DMS 273 treated with DMSO at 0.1 percent for 48 hours (cell line): ENCODE results near the gene ABCC11.

Experiments used
- DNase-seq: peaks from one replicate; lab custom pipeline; 2025; lab: John Stamatoyannopoulos, UW

ABCC11 gene

DNA sequence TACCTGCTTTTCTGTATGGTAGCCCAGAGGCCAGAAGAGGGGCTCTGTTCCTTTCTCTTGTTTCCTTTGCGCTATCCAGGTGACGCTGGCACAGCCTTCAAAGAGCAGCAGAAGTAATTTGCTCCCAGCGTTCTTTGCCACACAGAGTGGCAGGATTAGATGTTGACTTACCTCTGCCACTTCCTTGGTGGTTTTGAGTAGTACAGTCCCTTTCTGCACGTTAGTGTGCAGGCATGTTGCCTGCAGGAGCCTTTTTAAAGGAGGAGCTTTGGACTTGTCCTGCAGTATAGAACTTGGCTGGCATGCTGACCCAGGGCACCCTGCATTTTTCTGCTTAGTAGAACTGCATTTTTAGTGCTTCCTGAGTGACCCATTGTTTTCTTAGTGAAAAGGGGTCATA lies at the start of gene ABCC11:
TSS of gene ABCC11 (minus strand) at position 229 of the 400 bp plus-strand sequence. CDS start 15,618 bp downstream, outside the sequence.
- DNase-seq, result no peak

DNA sequence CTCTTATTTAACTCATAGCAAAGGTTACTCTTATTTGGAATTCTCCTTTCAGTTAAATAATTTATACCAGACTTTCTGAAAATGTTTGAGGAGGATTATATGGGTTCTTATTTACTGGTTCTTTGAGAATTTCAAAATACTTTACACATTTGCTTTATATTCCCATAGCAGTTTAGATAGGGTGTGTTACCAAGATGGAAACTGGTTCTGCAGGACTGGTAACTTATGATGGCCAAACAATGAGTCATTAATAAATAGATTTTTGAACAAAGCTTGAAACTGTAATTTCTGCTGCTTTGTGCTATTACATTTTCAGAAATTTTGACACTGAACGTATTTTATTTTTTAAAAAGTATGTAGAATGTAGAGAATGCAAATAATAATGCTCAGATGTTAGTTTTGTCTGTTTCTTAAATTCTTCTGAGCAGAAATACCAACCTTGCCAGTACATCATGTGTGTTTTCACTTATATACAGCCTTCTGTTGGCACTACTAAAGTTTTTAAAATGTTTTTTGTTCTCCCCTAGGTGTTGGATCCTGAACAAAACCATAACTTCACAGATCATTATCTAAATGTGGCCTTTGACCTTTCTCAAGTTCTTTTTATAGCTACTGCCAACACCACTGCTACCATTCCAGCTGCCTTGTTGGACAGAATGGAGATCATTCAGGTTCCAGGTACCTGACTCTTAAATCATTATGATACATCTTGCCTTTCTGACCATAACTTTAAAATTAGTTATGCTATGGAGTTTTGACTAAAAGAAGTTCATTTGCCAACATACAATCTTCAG lies 48.3 kb upstream of the ABCC11 start:
- DNase-seq, result no peak

DNA sequence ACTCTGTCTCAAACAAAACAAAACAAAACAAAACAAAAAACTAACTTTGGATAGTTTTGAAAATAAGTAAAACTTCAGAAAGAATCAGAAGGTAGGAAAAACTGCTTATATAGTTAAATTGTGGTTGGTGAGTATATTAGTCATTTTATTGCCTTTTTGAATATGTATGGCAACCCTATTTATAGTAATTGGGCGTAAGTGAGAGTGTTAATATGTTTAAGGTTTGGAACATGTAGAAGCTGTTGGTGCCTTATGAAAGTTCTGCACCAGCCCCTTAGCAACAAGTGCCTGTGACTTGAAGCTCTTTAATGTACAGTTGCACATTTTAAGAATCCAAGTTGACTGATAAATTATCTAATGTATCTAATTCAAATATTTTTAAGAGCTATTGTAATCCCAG lies 47.4 kb upstream of the ABCC11 start:
- DNase-seq, result no peak

DNA sequence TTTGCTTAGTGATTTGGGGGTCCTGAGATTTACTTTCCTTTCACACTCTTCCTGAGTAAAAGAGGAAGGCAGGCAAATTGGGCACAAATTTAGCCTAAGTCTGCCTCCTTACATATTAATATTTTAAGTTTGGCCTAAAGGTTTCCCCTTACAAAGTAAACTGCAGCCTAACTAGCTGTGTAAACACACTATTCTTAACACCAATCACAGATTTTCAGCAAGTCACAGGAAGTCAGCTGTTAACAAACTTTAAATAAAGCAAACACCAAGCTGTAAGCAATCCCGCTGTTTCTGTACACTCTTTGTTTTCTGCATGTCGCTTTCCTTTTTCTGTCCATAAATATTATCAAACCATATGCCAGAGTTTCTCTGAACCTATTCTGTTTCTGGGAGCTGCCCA lies 45.1 kb upstream of the ABCC11 start:
- no peak for DNase-seq

DNA sequence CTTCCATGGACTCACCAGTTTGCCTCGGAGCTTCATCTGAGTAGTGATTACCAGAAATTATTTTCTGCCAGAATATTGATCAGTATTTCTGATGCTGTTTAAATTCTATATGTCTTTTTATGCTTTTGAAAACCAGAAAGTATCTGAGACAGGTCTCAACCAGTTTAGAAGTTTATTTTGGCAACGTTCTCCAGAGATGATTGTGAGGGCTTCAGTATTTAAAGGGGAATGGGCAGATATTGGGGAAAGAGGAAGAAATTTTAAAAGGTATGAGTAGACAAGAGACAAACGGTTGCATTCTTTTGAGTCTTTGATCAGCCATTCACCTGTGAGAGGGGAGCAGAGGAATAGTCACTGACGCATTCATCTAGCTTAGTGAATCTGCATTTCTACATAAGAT lies 44.4 kb upstream of the ABCC11 start:
- DNase-seq, result no peak

DNA sequence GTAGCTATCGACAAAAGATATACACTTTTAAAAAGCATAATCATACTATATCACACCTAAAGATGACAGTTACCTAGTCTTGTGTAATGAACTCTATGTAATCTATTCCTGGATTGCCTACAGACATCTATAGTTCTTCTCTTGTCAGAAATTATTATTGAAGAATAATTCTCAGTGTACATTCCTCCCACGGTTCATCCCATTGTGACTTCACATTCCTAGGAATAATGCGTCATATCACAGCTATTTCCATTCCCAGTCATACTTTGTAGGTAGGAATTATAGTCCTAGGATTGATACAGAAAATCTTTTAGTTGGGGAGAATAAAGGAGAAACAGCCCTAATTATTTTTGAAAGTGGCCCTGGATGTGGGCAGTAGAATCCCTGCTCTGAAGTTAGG lies 44.0 kb upstream of the ABCC11 start:
- DNase-seq, result no peak

DNA sequence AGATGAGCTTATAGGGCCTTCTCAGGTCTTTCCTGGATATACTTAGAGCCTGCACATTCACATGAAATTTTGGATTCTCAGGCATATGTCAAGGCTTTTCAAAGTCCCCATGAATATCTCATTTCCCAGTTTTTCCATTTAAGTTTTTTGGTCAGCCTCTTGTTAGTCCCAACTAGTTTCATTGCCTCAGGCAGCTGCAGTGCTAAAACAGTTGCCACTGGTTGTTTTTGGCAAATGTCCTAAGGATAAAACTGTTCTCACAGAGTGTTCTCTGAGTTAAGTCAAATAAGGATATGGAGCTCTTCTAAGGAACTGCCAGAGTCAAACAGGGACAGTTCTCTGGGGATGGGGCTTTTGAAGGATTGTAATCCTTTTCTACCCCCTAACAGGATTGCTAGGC lies 39.9 kb upstream of the ABCC11 start:
- DNase-seq, result no peak

DNA sequence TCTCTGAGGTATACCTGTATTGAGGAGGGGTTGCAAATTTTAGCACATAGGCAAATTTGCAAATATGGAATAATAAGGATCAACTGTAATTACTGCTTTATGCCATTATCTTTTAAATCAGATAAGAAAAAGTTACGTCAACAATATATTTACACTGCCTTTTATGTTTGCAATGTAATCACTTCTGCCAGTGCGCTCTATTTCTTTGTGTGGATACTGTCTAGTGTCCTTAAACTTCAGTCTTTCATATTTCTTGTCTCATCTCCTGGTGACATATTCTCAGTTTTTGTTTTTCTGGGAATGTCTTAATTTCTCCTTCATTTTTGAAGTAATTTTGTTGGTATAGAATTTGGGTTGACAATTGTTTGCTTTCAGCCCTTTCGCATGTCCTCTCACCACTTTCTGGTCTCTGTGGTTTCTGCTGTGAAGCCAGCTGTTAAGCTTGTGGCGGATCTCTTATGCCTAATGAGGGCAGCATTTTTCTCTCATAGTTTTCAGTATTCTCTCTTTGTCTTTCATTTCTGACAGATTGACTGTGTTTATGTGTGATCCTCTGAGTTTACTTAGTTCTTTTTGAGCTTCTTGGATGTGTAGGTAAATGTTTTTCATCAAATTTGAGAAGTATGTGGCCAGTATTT lies 37.6 kb upstream of the ABCC11 start:
- DNase-seq, result no peak

DNA sequence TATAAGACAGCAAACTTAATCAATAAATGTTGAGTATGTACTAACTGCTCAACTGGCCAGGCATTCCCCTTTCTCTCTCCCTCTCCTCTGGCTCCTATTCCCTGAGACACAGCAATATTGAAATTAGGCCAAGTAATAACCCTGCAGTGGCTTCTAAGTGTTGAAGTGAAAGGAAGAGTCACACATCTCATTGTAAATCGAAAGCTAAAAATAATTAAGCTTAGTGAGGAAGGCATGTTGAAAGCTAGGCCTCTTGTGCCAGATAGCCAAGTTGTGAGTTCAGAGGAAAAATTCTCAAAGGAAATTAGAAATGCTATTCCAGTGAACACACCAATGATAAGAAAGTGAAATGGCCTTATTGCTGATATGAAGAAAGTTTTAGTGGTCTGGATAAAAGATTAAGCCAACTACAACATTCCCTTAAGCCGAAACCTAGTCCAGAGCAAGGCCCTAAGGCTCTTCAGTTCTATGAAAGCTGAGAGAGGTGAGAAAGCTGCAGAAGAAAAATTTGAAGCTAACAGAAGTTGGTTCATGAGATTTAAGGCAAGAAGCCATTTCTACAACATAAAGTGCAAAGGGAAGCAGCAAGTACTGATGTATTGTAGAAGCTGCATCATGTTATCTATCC lies 35.4 kb upstream of the ABCC11 start:
- DNase-seq, result no peak

DNA sequence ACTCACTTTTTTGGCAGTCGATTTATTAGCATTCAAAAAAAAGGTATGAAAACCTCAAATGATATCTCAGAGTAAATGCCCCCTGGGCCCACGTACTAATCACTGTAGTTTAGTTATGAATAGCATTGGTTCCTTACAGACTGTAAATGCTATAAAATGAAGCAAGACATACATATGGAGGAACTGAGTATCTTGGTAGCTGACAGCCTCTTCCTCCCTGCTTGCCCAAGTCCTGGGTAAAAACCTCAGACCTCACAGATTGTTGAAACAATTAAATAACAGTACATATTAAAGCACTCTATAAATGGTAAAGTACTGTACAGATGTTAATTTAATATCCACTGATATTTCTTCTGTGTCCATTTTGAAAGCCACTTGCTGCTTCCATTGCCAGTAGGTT lies 33.2 kb upstream of the ABCC11 start:
- no peak for DNase-seq

DNA sequence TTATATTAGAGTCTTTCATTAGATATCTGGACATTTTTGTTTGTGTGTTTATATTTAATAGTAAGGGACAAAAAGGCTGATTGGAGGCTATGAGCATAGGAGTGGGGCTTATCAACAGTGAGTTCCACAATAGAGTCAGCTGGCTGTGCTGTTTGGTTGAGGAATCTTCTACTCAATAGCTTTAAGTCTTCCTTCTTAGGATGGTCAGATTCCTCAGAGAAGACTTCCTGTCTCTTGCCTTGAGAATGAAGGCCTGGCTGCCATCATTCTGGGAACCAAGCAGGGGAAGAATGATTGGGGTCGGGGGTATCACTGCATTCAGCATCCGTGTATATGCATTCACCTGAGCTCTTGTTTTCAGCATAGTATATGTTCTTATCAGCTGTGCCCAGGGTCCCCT lies 31.9 kb upstream of the ABCC11 start:
- no peak for DNase-seq

DNA sequence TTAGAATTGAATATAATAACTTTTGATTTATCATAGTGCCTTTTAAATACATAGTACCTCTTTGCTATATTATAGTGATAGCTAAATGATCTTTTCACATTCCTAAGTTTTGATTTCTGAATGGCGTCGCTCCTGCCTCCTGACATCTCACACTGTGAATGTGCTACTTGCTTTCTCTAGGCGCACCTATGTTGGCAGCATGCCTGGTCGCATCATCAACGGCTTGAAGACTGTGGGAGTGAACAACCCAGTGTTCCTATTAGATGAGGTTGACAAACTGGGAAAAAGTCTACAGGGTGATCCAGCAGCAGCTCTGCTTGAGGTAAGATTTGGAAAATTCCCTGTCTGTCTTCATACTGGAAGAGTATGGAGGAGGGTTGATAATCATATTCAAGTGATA lies 29.8 kb upstream of the ABCC11 start:
- no peak for DNase-seq

DNA sequence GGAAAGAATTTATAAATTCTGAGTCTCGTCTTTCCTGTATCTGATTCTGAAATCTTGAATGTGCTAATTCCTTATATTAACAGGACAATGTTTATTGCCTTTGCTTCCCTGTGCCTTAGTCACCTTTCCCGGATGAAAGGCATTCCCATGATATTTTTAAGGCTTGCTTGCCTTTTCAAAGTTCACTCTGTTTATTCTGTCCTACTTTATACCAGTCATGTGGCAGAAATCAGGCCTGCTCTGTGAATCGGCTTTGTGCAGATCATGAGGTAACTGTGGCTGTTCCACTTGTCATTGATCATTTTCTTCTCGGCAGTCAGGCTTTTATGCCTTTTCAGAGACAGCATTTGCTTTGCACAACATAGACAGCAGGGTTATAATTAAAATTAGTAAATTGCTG lies 28.8 kb upstream of the ABCC11 start:
- no peak for DNase-seq

DNA sequence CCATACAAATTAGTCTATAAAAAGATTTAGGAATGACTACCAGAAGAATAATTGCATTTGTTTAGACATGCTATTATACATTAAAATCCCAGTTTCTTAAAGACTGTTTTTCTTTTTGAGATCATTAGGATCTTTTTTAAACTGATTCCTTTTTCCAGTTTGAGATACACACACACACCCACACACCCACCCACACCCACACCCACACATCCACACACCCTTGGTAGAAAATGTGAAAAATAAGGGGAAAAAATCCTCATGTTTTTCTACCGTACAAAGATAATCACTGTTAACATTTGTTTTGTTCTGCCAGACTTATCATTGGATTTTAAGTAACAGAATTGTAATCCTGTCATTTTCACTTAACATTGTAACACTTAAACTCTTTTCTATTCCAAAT lies 27.1 kb upstream of the ABCC11 start:
- no peak for DNase-seq

DNA sequence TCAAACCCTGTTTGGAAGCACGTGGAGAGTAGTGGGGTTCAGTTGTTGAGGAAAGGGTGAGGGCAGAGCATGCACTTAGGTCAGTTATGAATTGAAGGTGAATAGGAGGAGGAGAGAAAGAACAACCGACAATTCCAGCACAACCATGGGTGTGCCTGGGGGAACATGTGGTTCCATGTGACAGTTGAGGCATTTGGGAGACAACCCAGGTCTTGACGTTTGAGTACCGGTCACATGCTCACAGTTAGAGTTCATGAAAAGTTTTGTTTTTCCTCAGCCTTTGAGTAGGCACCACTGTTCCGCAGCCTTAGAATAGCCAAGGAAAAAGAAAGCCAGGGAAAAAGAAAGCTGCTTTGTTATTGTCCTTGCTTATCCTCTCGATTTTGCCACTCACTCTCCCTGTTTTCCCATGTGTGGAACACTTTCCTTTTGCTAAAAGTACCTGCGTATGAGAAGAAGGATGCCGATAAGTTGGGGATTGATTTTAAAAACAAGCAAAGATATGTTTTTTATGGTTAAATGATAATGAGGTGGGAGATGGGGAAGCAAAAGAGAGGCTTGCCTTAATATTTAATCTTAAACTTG lies 25.6 kb upstream of the ABCC11 start:
- DNase-seq, result no peak

DNA sequence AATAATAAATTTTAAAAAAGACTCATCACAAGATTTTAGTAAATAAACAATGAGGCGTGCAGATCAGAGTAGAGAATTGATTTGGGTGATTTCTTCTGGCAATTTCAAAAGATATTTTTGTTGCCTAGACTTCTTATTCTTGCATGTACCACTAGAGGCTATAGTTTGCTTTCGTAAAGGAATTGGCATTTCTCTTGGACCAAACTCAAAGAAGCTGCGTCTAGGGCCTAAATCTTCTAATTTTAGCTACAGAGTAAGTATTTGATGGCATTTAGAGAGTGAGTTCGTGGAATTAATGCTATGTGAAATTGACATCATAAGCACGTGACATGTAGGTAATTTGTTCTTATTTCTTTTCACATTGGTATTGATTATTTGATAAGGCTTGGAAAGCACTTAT lies 24.4 kb upstream of the ABCC11 start:
- DNase-seq, result no peak

DNA sequence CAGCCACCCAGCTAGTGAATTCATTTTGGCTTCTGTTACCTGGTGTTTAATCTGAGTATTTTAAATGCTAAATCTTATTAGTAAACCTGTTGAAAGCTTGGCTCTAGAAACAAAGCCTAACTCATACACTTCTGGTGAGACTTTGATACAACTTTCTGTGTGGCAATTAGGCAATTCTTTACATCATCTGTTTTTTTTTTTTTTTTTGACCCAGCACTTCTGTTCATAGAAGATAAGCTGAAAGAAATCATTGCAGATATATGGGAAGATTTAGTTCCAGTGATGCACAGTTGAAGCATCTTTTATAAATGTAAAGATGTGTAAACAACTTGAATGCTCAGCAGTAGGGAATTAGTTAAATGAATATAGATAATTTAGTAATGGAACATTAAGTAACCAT lies 21.7 kb upstream of the ABCC11 start:
- DNase-seq, result no peak

DNA sequence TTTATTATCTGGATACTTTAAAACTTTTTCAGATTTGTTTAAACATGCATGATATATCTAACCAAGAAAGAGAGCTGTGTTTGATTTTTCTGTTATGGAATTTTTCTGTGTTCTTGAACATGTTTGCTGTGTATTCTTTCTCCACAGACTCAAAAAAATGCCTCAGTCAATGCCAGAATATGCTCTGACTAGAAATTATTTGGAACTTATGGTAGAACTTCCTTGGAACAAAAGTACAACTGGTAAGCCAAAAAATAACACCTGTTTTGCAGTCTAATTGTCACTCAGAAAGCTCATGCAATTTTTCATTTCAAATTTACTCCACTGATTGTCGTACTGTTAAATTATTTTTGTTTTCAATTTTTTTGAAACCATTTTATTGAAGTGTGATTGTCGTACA lies 15.3 kb upstream of the ABCC11 start:
- no peak for DNase-seq

DNA sequence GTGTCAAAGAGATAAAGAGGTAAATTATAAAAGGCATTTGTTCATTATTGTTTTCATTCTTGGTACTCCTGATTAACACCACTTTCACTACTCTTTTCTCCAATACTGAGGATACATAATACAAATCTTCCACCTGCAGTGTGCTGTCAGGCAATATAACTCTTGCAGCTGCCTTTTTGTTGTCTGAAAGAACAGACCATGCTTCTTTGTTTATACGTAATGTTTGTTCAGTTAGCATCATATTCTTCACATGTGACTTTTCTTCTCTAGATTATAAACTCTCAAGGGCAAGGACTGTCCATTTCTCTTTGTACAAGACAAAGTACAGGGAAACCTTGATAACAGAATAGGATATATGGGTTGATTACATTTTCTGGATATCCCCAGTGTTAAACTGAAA lies 14.2 kb upstream of the ABCC11 start:
- DNase-seq, result no peak

DNA sequence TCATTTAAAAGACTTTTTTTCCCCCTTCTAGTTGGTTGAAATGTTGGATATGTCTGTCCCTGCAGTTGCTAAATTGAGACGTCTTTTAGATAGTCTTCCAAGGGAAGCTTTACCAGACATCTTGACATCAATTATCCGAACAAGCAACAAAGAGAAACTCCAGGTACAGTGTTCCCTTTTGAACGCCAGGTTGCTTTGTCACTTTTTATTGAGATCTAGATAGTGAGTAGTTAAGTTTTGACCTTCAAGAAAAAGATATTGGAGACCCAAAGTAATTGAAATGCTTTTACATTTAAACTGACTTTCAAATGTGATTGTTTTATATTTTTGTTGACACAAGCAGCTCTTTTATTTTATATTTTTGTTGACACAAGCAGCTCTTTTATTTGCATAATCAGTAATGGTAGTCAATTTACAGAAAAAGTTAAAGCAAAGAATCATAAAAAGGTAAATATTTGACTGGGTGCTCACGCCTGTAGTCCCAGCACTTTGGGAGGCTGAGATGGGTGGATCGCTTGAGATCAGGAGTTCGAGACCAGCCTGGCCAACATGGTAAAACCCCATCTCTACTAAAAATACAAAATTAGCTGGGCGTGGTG lies 9.3 kb upstream of the ABCC11 start:
- no peak for DNase-seq

DNA sequence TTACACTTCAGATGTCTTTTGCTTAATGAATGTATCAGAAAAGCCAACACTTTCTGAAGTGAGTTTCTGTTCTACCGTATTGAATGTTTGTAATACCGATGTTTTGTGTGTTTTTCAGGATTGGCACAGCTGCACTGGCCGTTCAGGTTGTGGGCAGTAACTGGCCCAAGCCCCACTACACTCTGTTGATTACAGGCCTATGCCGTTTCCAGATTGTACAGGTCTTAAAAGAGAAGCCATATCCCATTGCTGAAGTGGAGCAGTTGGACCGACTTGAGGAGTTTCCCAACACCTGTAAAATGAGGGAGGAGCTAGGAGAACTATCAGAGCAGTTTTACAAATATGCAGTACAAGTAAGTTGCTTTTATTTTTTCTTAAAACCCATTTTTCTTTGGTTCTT lies 4.7 kb upstream of the ABCC11 start:
- no peak for DNase-seq

DNA sequence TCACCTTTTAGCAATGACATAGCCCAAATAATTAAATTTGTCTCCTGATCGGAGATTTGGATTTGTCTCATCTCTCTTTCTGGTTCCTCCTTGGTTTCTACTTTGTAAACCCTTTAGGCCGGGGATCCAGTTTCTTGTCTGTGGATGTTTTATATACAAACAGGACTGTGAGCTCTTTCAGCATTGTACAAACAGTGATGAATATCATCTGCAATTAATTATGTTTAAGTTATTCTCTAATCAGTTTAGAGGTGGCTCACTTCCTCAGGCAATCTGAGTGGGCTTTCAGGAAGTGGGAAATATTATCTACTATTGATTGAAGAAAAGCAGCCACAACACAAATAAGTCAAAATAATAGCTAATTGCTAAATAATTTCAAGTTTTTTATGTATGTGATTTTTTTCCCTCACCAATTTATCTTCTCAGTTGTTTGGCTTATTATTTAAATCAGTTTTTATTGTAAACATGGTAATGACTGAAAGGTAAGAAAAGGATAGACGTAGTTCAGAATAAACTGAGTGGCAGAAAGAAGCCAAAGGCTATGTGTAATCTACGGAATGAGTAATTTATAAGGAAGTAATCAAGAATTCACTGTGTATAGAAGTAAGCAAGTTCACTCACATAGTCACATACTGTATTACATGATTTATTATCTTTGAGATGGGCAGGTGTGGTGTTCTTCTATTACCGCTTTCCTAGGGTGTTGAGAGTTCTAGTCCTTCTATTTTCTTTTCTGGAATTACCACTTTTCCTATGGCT lies 3.4 kb upstream of the ABCC11 start:
- DNase-seq, result no peak
